Neural progenitor cell (in vitro differentiated cells): ENCODE data around the gene ADARB2. TPM values are rescaled to one million over a fixed set of nuclear protein-coding genes. Genes with fewer than 3 reads are reported as not detected.

Experiments used
- DNase-seq: peaks from one replicate; pipeline ENCODE4 v3.0.0-alpha.2; 2016; ENCODE audit warnings: low spot score
- H2AFZ ChIP-seq: fragments of 200-600 bp; sonication (generic); replicated peaks from 2 replicates; pipeline ENCODE4 v1.6.1; 2016; ENCODE audit warnings: antibody characterized with exemption
- H3F3A ChIP-seq: fragments of 200-600 bp; sonication (generic); 2 replicates; pipeline ENCODE4 v1.6.1; 2016; ENCODE audit warnings: antibody characterized with exemption, low read depth
- H3K27ac ChIP-seq: fragments of 200-600 bp; sonication (generic); 2 replicates; pipeline ENCODE4 v1.5.1; 2016; ENCODE audit warnings: mild to moderate bottlenecking
- H3K27me3 ChIP-seq: fragments of 200-600 bp; sonication (generic); 2 replicates; pipeline ENCODE4 v1.6.1; 2016; ENCODE audit warnings: mild to moderate bottlenecking, moderate library complexity
- H3K36me3 ChIP-seq: fragments of 200-600 bp; sonication (generic); 2 replicates; pipeline ENCODE4 v1.5.1; 2016
- H3K4me1 ChIP-seq: fragments of 200-600 bp; sonication (generic); 2 replicates; pipeline ENCODE4 v1.6.1; 2016; ENCODE audit warnings: mixed run types
- H3K4me2 ChIP-seq: fragments of 200-600 bp; sonication (generic); 2 replicates; pipeline ENCODE4 v1.6.1; 2016
- H3K4me3 ChIP-seq: fragments of 200-600 bp; sonication (generic); 2 replicates; pipeline ENCODE4 v1.5.1; 2016
- H3K79me2 ChIP-seq: fragments of 200-600 bp; sonication (generic); 2 replicates; pipeline ENCODE4 v1.6.1; 2016; ENCODE audit warnings: low read depth
- H3K9ac ChIP-seq: fragments of 200-600 bp; sonication (generic); 2 replicates; pipeline ENCODE4 v1.6.1; 2016
- H3K9me3 ChIP-seq: fragments of 200-600 bp; sonication (generic); 2 replicates; pipeline ENCODE4 v1.5.1; 2016; ENCODE audit warnings: low read depth
- H4K20me1 ChIP-seq: fragments of 200-600 bp; sonication (generic); 2 replicates; pipeline ENCODE4 v1.6.1; 2016; ENCODE audit warnings: low read depth
- H3K27ac Mint-ChIP-seq: 3 replicates; pipeline ENCODE4 v1.8.0; 2021; ENCODE audit warnings: mixed read lengths
- H3K27me3 Mint-ChIP-seq: 2 replicates; pipeline ENCODE4 v1.8.0; 2022; ENCODE audit warnings: low read depth, mild to moderate bottlenecking, inconsistent platforms, moderate library complexity, mixed read lengths; ENCODE audit not compliant: insufficient read depth
- H3K36me3 Mint-ChIP-seq: 3 replicates; pipeline ENCODE4 v1.8.0; 2021; ENCODE audit warnings: mixed read lengths
- H3K4me1 Mint-ChIP-seq: 3 replicates; pipeline ENCODE4 v1.8.0; 2021; ENCODE audit warnings: mixed read lengths
- H3K4me3 Mint-ChIP-seq: 3 replicates; pipeline ENCODE4 v1.8.0; 2021; ENCODE audit warnings: mild to moderate bottlenecking, moderate library complexity, mixed read lengths
- H3K9me3 Mint-ChIP-seq: 3 replicates; pipeline ENCODE4 v1.8.0; 2020; ENCODE audit warnings: mixed read lengths
- CTCF ChIP-seq: fragments of 200-600 bp; sonication (generic); IDR thresholded peaks from 2 replicates; pipeline ENCODE4 v1.5.1; 2017; ENCODE audit warnings: antibody characterized with exemption, mild to moderate bottlenecking
- EZH2 ChIP-seq: fragments of 200-600 bp; sonication (generic); IDR thresholded peaks from 2 replicates; pipeline ENCODE4 v1.6.1; 2017; ENCODE audit warnings: antibody characterized with exemption, mild to moderate bottlenecking, moderate library complexity
- EZH2phosphoT487 ChIP-seq: fragments of 200-600 bp; sonication (generic); IDR thresholded peaks from 2 replicates; pipeline ENCODE4 v1.6.1; 2017; ENCODE audit warnings: antibody characterized with exemption
- total RNA-seq: library from RNA; depleted of rRNA; stranded (reverse); fragments of >200 nt; gene quantifications from 2 replicates; pipeline ENCODE4 v1.2.3, GENCODE V29; 2015; ENCODE audit warnings: low replicate concordance

The ADARB2 gene
- total RNA-seq, 1 donor from 2014 or later: not detected

- H3K36me3 Mint-ChIP-seq: no peaks in the 10 kb centered on the region
- peaks cover 22% of the 10 kb centered on the region for H3K4me1 Mint-ChIP-seq
- Histone ChIP-seq H3K79me2 (no peaks in the 10 kb centered on the region), H3K9ac (no peak overlapping the region), H3K4me1 (peaks cover 8% of the 10 kb centered on the region), H4K20me1 (no peaks in the 10 kb centered on the region), H3K4me2 (no peak overlapping the region), H3K9me3 (peaks cover 8% of the 10 kb centered on the region), H3K27me3 (no peaks in the 10 kb centered on the region), H3K27ac (no peak overlapping the region), H3K36me3 (peaks cover 5% of the 10 kb centered on the region), H3K4me3 (no peak overlapping the region), H2AFZ (no peak overlapping the region), H3F3A (no peaks in the 10 kb centered on the region)
- peak overlapping the region; percentile 64 for H3K27ac Mint-ChIP-seq
- H3K4me3 Mint-ChIP-seq: no peak overlapping the region
- peaks cover 12% of the 10 kb centered on the region for H3K9me3 Mint-ChIP-seq
- no peak for DNase-seq
- no peak for TF ChIP-seq EZH2phosphoT487
- TF ChIP-seq CTCF: no peak
- no peak for TF ChIP-seq EZH2
- peaks cover 18% of the 10 kb centered on the region for H3K27me3 Mint-ChIP-seq
Measured at GRCh38 chr10:1149793-1150637, 587.3 kb downstream of the ADARB2 start.

GRCh38 chr10:1148855-1149605 is 588.3 kb downstream of the ADARB2 start:
- Mint-ChIP-seq H3K27ac (no peak overlapping the region), H3K27me3 (peaks cover 18% of the 10 kb centered on the region), H3K9me3 (peaks cover 12% of the 10 kb centered on the region), H3K4me3 (no peak overlapping the region), H3K4me1 (peaks cover 15% of the 10 kb centered on the region), H3K36me3 (no peaks in the 10 kb centered on the region)
- H4K20me1 ChIP-seq: no peaks in the 10 kb centered on the region
- H3K27ac ChIP-seq: no peak overlapping the region
- H3K79me2 ChIP-seq: no peaks in the 10 kb centered on the region
- no peaks in the 10 kb centered on the region for H3F3A ChIP-seq
- TF ChIP-seq CTCF: no peak
- no peak for TF ChIP-seq EZH2phosphoT487
- no peak for TF ChIP-seq EZH2
- H2AFZ ChIP-seq: no peak overlapping the region
- no peak overlapping the region for H3K4me3 ChIP-seq
- DNase-seq: no peak
- H3K9ac ChIP-seq: no peak overlapping the region
- no peak overlapping the region for H3K4me2 ChIP-seq
- H3K36me3 ChIP-seq: peaks cover 5% of the 10 kb centered on the region
- peaks cover 8% of the 10 kb centered on the region for H3K9me3 ChIP-seq
- H3K27me3 ChIP-seq: no peaks in the 10 kb centered on the region
- peaks cover 4% of the 10 kb centered on the region for H3K4me1 ChIP-seq

DNA sequence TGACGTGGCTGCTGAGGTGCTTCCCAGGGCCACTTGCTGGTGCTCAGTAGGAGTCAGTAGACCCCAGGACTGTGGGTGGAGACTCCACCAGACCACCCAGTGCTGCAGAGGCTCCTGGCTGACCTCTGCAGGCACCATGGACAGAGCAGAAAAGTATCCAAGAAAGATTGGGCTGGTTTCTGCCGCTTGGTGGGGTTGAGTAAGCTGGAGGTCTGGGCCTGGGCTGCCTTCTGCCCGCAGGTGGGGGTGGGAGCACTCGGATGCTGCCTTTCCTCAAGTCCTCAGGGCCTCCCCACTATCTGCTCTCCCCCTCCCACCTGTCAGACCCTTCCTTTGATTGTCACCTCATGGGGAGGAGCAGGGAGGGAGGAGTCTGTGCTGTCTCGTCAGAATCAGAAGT is 589.5 kb downstream of the ADARB2 start:
- TF ChIP-seq EZH2phosphoT487 (no peak), EZH2 (no peak), CTCF (no peak)
- Mint-ChIP-seq H3K4me3 (no peak overlapping the region), H3K27me3 (peaks cover 18% of the 10 kb centered on the region)

More for the DNA sequence above, 589.5 kb downstream of the ADARB2 start:
- Mint-ChIP-seq H3K4me1 (peaks cover 9% of the 10 kb centered on the region), H3K9me3 (peaks cover 12% of the 10 kb centered on the region), H3K36me3 (no peaks in the 10 kb centered on the region), H3K27ac (no peak overlapping the region)
- DNase-seq: no peak
- Histone ChIP-seq H3K27ac (no peak overlapping the region), H2AFZ (no peak overlapping the region), H3K9ac (no peak overlapping the region), H3K36me3 (peaks cover 5% of the 10 kb centered on the region), H3K79me2 (no peaks in the 10 kb centered on the region), H4K20me1 (no peaks in the 10 kb centered on the region), H3F3A (no peaks in the 10 kb centered on the region), H3K4me3 (no peak overlapping the region), H3K9me3 (peaks cover 8% of the 10 kb centered on the region), H3K4me2 (no peak overlapping the region), H3K27me3 (no peaks in the 10 kb centered on the region), H3K4me1 (no peaks in the 10 kb centered on the region)
